Natural killer cell treated with Interleukin-12 subunit alpha and Interleukin-12 subunit beta and Interleukin-15 and Interleukin-18, amount 100 ng/mL, for 72 hours (primary cell): ENCODE measurements around the gene SSPN. TPM values are rescaled to one million over a fixed set of nuclear protein-coding genes. Genes with fewer than 3 reads are reported as not detected.
A peak's percentile ranks its signal among the peaks of the same experiment; 100 is the strongest.

Experiments used
- ATAC-seq, 2 donors: fragments of 150-1000 bp; cut with Tn5 transposase in 1 of 2; sonication (Bioruptor Pico), chemical (Tn5 transposase) in 1 of 2; 2 replicates each; pipeline ENCODE4 v1.10.0; 2021
- DNase-seq: peaks from one replicate; pipeline ENCODE4 v3.0.0; 2022; ENCODE audit warnings: low spot score
- H3K27ac Mint-ChIP-seq, 2 donors: 1 replicate in 1 of 2; 2 replicates in 1 of 2; pipeline ENCODE4 v1.8.0; 2022; ENCODE audit warnings: mixed read lengths in 2 of 2, mild to moderate bottlenecking in 1 of 2, moderate library complexity in 1 of 2
- H3K27me3 Mint-ChIP-seq, 2 donors: 1 replicate in 1 of 2; 2 replicates in 1 of 2; pipeline ENCODE4 v1.8.0; 2022; ENCODE audit warnings: mixed read lengths in 2 of 2
- H3K36me3 Mint-ChIP-seq: one replicate; pipeline ENCODE4 v1.8.0; 2022; ENCODE audit warnings: mixed read lengths
- H3K4me1 Mint-ChIP-seq, 2 donors: 1 replicate in 1 of 2; 2 replicates in 1 of 2; pipeline ENCODE4 v1.8.0; 2022; ENCODE audit warnings: low read depth in 2 of 2, mixed read lengths in 2 of 2, mild to moderate bottlenecking in 1 of 2
- H3K4me3 Mint-ChIP-seq: one replicate; pipeline ENCODE4 v1.8.0; 2022; ENCODE audit warnings: mixed read lengths
- H3K9me3 Mint-ChIP-seq: 2 replicates; pipeline ENCODE4 v1.8.0; 2022; ENCODE audit warnings: mixed read lengths
- total RNA-seq, 2 donors: library from RNA; stranded (reverse); gene quantifications; one replicate each; pipeline ENCODE4 v1.2.3, GENCODE V29; 2022

Gene SSPN, protein sequence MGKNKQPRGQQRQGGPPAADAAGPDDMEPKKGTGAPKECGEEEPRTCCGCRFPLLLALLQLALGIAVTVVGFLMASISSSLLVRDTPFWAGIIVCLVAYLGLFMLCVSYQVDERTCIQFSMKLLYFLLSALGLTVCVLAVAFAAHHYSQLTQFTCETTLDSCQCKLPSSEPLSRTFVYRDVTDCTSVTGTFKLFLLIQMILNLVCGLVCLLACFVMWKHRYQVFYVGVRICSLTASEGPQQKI
- 1 to 10 TPM in 1 of 2 donors, not detected in 1; 1.3 TPM for total RNA-seq

DNA sequence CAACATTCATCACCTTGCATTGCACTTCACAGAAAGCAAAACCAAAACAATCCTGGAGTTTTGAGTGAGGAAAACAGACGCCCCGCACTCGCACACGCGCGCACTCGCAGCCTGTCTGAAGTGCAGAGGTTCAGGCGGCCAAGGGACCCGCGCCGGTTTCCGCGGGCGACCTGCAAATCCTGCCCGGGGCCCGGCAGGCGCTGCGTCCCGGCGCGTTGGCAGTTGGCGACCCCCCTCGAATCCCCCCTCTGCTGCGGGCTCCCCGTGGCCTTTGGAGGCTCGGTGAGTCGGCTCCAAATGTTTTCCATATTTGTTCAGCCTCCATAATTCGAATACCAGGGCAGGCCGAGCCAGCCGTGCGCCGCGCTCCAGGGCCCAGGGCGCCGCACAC, at the start of gene SSPN:
Gene SSPN (plus strand): TSS at position 324 of the 391 bp plus-strand sequence. CDS start 100 bp downstream, outside the sequence.
- H3K27me3 Mint-ChIP-seq: peaks cover 30 to 51% of the 10 kb centered on the region in 2 donors
- peak within 1 kb of the TSS; percentile 63 for H3K4me3 Mint-ChIP-seq
- no peak within 1 kb of the TSS for H3K27ac Mint-ChIP-seq
- ATAC-seq (no peak), DNase-seq (no peak)
- H3K9me3 Mint-ChIP-seq: no peaks in the 10 kb centered on the region
- H3K4me1 Mint-ChIP-seq: peaks cover 0 to 3% of the 10 kb centered on the region in 2 donors
- no peaks in the 10 kb centered on the region for H3K36me3 Mint-ChIP-seq

DNA sequence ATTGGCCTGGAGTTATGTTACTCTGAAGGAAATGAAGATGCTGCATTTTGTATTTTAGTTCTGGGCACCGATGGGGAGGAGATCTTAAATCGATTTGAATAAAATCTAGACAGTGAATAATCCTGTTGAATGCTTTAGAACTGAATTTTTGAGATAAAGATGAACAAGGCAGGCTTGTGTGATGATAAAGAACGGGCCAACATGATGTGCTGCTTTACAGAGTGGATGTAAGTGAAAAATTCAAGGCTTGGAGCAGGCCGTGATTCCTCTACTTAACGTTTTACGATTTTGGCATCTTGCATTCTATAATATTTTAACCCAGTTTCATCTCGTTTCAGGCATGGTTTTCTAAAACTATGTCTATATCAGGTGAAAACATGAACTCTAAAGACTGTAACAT, 47.1 kb upstream of the SSPN start:
- ATAC-seq (no peak), DNase-seq (no peak)
- Mint-ChIP-seq H3K4me1 (no peaks in the 10 kb centered on the region), H3K9me3 (no peaks in the 10 kb centered on the region), H3K36me3 (no peaks in the 10 kb centered on the region), H3K27me3 (peaks cover 16 to 32% of the 10 kb centered on the region in 2 donors), H3K27ac (no peak overlapping the region), H3K4me3 (no peak overlapping the region)

DNA sequence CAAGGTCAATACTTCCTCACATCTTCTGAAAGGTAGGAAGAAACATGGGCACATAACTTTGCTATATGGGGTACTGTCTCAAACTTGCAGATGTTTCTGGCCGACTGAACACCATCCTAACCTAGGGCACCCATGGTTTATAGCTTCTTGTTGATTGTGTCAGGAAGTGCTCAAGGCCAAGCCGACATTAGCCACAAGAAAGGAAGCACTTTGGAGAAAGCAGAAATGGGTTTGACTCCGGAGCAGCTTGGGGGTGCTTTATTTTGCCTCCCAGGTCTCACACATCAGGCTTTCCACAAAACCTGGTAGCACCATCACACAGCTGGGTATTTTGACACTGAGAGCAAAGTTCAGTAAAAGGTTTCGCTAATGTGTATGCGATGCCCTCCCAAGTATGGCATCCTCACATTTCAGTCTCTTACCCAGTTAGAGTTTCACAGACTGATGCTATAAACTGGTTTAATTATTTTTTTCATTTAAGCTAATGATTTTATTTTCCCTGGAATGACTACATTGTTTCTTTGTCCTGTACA, 45.3 kb upstream of the SSPN start:
- H3K4me3 Mint-ChIP-seq: no peak overlapping the region

DNA sequence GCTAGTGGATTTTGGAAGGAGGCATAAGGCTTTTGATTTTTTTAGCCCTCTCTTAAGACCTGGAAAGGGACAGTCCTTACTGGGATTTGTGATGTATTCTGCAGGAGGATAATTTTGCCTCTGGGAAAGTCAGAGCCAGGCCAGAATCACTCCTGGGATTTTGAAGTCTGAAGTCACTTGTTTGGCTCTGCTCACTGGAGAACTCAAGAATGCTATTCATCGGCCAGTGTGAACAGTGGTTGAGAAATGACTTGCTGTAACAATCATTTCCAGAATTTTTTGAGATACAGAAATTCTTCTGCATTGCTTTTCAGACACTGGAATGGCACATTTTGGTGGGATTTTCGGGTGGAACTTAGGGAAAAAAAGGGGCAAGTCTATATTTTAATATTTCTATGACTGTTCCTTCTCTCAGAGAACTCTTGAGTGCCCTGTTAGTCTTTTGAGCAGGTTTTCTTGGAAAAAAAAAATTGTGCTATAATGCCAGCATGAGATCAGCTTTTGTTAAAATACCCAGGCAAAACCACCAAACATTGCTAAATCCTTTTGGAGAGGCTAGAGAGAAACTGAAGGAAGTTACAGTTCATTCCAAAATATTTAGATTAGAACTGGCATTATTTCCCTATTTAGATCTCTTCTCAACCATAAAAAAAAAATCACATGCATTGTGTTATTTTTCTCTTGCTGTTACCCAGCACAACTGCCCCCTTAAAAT, 44.5 kb upstream of the SSPN start:
- ATAC-seq (no peak), DNase-seq (no peak)
- Mint-ChIP-seq H3K27ac (no peak overlapping the region), H3K4me3 (no peak overlapping the region), H3K27me3 (peaks cover 23 to 45% of the 10 kb centered on the region in 2 donors), H3K4me1 (no peaks in the 10 kb centered on the region), H3K9me3 (no peaks in the 10 kb centered on the region), H3K36me3 (no peaks in the 10 kb centered on the region)

More for the DNA sequence above, 45.3 kb upstream of the SSPN start:
- no peaks in the 10 kb centered on the region for H3K9me3 Mint-ChIP-seq
- H3K36me3 Mint-ChIP-seq: no peaks in the 10 kb centered on the region
- no peak for DNase-seq
- no peak for ATAC-seq
- peaks cover 18 to 36% of the 10 kb centered on the region in 2 donors for H3K27me3 Mint-ChIP-seq
- no peak overlapping the region for H3K27ac Mint-ChIP-seq
- no peaks in the 10 kb centered on the region for H3K4me1 Mint-ChIP-seq

DNA sequence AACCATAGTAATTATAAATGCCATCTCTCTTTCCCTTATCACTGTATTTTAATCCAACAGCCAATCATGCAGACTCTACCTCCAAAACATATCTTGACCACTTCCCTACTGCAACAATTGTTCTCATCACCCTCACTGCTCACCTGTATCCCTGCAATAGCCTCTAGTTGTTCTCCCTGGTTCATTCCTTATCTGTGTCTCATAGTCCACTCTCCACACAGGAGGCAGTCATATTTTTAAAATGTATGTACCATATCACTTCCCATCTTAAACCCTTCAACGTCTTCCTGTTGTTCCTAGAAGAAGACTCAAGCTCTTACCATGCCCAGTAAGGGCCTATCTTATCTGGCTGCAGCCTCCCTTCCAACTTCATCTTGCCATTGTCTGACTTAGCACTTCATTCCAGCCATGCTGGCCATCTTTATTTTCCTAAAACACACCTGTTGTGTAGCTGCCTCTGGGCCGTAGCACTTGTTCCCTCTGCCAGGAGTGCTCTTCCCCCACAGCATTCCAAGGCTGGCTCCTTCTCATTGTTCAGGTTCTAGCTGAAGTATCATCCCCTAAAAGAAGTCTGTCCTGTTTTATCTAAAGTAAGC, 42.8 kb upstream of the SSPN start:
- no peak for DNase-seq
- Mint-ChIP-seq H3K27me3 (peaks cover 23 to 49% of the 10 kb centered on the region in 2 donors), H3K4me3 (no peak overlapping the region), H3K9me3 (no peaks in the 10 kb centered on the region), H3K27ac (no peak overlapping the region), H3K36me3 (no peaks in the 10 kb centered on the region), H3K4me1 (no peaks in the 10 kb centered on the region)
- ATAC-seq: no peak

DNA sequence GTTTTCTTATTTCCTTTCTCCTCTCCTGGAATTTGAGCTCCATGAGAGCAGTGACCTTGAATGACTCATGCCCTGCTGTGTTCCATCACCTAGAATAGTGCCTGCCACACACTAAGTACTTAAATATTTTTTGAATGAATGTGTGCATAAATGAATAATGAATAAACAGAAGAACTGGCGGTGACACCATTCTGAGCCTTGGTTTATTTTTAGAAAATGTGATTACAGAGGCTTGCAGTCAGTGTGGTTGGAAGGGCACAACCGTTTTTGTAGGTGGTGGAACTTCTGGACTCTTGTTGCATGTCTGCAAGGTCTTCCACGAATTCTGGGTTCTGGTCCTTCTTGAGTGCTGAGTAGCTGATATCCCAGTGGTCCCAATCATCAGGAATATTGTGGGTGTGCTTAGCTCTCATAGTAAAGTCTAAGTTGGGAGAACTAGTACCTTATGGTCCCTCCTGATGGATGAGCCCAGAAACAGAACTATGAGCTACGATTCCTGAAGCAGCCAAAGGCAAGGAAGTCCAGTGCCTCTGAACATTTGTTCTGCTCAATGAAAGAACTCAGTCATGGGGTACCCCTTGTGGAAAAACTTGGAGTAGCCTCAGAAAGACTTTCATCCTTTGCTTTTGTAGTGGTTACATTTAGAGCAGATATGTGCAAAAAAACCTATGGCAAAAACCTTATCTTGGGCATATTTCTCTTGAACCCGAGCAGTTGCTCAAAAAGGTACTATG, 41.8 kb upstream of the SSPN start:
- Mint-ChIP-seq H3K4me3 (no peak overlapping the region), H3K27me3 (peaks cover 20 to 50% of the 10 kb centered on the region in 2 donors), H3K36me3 (no peaks in the 10 kb centered on the region), H3K27ac (no peak overlapping the region), H3K9me3 (no peaks in the 10 kb centered on the region), H3K4me1 (no peaks in the 10 kb centered on the region)
- DNase-seq: no peak
- no peak for ATAC-seq

DNA sequence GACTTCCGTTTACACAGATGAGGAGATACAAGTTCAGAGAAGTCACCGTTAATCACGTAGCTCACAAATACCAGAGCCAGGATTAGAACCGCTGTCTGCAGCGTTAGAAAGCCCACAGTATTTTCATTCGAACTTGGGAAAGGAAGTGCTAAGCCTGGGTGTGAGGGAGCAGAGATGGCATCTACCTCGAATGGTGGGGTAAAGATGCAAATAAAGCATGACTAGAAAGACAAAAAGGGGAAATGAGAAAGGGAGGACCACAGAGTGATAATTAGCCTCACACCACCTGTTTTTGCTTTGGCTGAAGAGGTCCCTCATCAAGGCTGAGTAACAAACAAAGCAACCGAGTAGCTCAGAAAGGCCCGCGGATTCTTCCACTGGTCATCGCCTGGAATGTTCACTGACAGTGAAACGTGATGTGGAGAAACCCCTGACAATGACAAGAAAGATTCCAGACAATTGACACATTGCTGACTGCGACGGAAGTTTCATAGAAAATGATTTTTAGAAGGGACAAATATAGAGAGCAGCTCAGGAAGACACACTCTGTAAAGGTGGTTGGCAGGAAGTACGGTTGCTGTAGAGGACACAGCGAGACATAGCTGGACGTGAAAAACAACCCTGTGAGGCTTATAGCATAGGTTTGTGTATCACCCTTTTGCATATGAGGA, 39.0 kb upstream of the SSPN start:
- H3K4me3 Mint-ChIP-seq: no peak overlapping the region
- no peaks in the 10 kb centered on the region for H3K4me1 Mint-ChIP-seq
- DNase-seq: no peak
- ATAC-seq: no peak
- no peaks in the 10 kb centered on the region for H3K36me3 Mint-ChIP-seq
- no peak overlapping the region for H3K27ac Mint-ChIP-seq
- no peaks in the 10 kb centered on the region for H3K9me3 Mint-ChIP-seq
- H3K27me3 Mint-ChIP-seq: peaks cover 29 to 56% of the 10 kb centered on the region in 2 donors

DNA sequence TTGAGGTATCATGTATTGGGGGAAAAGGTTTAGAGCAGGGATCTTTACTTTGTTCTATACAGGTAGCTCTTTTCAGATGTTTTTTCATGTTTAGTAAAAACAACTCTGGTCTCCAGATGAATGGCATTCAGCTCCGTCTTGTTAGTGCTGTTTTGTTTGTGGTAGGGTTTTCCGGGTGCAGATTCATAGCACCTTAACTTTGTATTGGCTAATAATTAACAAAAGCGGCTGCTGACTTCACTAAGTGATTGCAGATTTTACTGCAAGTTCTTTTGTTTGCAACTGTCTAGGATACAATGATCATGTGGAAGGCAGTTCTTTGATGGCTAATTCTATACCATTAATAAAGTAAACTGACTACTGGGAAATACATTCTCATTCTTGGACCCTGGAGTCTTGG, 38.4 kb upstream of the SSPN start:
- no peak for ATAC-seq
- Mint-ChIP-seq H3K27me3 (peaks cover 30 to 56% of the 10 kb centered on the region in 2 donors), H3K36me3 (no peaks in the 10 kb centered on the region), H3K9me3 (no peaks in the 10 kb centered on the region), H3K4me3 (no peak overlapping the region), H3K27ac (no peak overlapping the region), H3K4me1 (no peaks in the 10 kb centered on the region)
- DNase-seq: no peak

DNA sequence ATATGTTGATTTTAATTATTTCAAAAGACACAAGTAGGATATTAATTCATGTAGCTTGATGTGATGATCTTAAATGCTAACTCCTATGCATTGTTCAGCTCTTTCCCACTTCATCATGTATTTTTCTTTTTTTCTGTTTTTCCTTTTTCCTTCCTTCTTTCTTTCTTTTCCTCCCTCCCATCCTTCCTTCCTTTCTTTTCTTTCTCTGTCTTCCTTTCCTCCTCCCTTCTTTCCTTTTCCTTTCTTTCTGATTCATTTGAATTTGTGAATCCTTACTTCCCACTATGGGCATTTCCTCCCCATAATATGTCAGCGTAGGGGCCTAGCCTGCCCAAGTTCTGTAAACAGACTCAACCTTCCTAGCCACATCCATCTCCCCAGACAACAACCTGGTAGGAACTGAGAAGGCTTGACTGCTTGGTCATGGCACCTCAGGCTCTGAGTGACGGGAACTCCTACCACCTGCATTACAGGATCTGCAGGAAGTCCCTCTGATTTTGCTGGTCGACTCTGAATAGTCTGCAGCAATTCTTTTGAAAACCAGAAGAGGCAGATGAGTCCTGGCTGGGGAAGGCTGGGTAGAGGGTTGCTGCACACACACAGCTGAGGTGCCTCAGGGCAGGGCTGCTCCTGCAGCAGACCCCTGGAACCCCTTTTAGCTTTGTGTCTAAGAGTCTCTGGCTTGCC, 37.2 kb upstream of the SSPN start:
- DNase-seq (no peak), ATAC-seq (peak in 1 of 2 donors; percentile 29)
- H3K27ac Mint-ChIP-seq: no peak overlapping the region
- H3K27me3 Mint-ChIP-seq: peaks cover 22 to 50% of the 10 kb centered on the region in 2 donors
- no peaks in the 10 kb centered on the region for H3K9me3 Mint-ChIP-seq
- H3K36me3 Mint-ChIP-seq: no peaks in the 10 kb centered on the region
- no peaks in the 10 kb centered on the region for H3K4me1 Mint-ChIP-seq
- no peak overlapping the region for H3K4me3 Mint-ChIP-seq

DNA sequence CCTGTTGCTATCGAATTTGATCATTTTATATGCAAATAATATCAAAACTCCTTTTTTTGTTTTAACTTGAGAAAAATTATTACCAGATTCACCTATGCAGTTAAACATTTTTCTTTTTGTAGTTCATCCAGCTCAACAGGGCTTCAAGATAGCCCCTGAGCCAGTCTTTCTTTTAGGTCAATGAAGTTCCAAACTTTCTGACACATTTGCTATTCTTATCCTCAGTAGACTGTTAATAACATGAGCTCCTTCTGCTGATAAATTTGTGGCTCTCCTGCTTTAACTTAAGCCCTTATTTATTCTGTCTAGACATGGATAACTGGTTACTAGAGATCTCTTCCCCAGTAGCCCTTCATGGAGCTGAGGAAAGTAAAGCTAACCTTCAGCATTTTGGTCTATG, 33.2 kb upstream of the SSPN start:
- H3K36me3 Mint-ChIP-seq: no peaks in the 10 kb centered on the region
- H3K4me3 Mint-ChIP-seq: no peak overlapping the region
- H3K9me3 Mint-ChIP-seq: no peaks in the 10 kb centered on the region
- peaks cover 18 to 49% of the 10 kb centered on the region in 2 donors for H3K27me3 Mint-ChIP-seq
- ATAC-seq (no peak), DNase-seq (no peak)
- H3K27ac Mint-ChIP-seq: no peak overlapping the region
- H3K4me1 Mint-ChIP-seq: no peaks in the 10 kb centered on the region

DNA sequence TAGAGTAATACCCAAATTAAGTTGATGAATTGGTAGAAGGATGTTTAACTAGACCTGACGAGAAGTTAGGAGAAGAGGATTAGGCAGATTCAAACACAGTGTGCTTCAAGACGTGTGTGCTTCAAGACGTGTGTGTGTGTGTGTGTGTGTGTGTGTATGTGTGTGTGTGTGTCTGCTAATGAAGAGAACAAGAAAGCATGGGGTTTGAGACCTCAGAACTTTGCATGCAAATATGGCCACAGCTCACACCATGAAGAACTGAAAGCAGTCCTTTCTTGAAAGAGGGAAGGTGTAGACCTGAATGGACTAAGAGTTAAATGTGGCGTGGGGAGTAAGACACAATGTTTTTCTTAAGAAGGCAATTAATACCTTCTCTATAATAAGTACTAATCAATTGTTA, 32.5 kb upstream of the SSPN start:
- no peak overlapping the region for H3K27ac Mint-ChIP-seq
- no peaks in the 10 kb centered on the region for H3K36me3 Mint-ChIP-seq
- no peak for DNase-seq
- H3K9me3 Mint-ChIP-seq: no peaks in the 10 kb centered on the region
- ATAC-seq: no peak
- H3K4me3 Mint-ChIP-seq: no peak overlapping the region
- no peaks in the 10 kb centered on the region for H3K4me1 Mint-ChIP-seq
- H3K27me3 Mint-ChIP-seq: peaks cover 19 to 56% of the 10 kb centered on the region in 2 donors

DNA sequence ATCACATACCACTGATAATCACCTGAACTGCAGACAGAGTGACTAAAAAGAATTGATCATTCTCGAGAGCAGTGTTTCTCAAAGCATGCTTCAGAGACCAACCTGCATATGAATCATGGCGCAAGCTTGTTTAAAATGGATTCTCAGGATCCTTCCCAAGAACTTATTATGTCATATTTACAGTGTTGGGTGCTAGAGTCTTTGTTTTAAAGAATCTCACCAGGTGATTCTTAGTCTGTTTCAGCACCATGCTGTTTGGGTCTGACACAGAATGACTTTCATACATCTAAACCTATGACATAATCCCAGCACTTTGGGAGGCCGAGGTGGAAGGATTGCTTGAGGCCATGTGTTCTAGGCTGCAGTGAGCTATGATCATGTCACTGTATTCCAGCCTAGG, 31.3 kb upstream of the SSPN start:
- no peak for ATAC-seq
- Mint-ChIP-seq H3K27me3 (peaks cover 19 to 49% of the 10 kb centered on the region in 2 donors), H3K36me3 (no peaks in the 10 kb centered on the region), H3K27ac (no peak overlapping the region), H3K4me3 (no peak overlapping the region), H3K9me3 (no peaks in the 10 kb centered on the region), H3K4me1 (no peaks in the 10 kb centered on the region)
- no peak for DNase-seq

DNA sequence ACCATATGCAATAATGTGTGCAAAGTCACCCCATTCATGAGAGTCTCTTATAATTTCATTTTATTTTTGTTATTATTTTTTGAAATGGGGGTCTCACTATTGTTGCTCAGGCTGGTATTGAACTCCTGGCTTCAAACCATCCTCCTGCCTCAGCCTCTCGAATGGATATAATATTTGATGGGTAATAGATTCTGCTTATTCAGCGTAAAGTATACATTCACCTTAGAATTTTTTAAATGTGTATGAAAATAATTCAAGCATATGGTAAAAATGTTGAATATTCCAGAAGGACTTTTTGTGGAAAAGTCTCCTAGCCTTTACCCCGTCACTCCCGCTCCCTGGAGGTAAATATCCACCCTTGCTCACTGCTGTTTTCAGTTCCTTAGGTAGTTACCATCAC, 23.4 kb upstream of the SSPN start:
- H3K27me3 Mint-ChIP-seq: peaks cover 17 to 40% of the 10 kb centered on the region in 2 donors
- H3K4me1 Mint-ChIP-seq: no peaks in the 10 kb centered on the region
- H3K36me3 Mint-ChIP-seq: no peaks in the 10 kb centered on the region
- no peak overlapping the region for H3K27ac Mint-ChIP-seq
- no peak for ATAC-seq
- DNase-seq: no peak
- H3K9me3 Mint-ChIP-seq: no peaks in the 10 kb centered on the region
- no peak overlapping the region for H3K4me3 Mint-ChIP-seq
